ENCODE data around the gene PHYKPL. TPM values are rescaled to one million over a fixed set of nuclear protein-coding genes. Genes with fewer than 3 reads are reported as not detected.

Gene PHYKPL
- total and polyA plus RNA-seq, 9 donors: 31.8 to 93.3 (median 61.6) TPM

GRCh38 chr5:178267876-178268275 lies 35.3 kb upstream of the PHYKPL start:
- Histone ChIP-seq H3K4me1 (ENCODE audit: insufficient read depth) (no peaks in the 10 kb centered on the region), H3K36me3 (no peaks in the 10 kb centered on the region), H3K27me3 (no peaks in the 10 kb centered on the region), H3K4me3 (no peak overlapping the region), H3K27ac (no peak overlapping the region), H3K9me3 (no peaks in the 10 kb centered on the region)
- intact Hi-C loops (cut with DNase I): no loop called here
- TF ChIP-seq EP300 (IDR thresholded peaks at IDR 0.05): no peak
- TF ChIP-seq POLR2A (IDR thresholded peaks at IDR 0.05): no peak
- no peak for TF ChIP-seq CTCF (IDR thresholded peaks at IDR 0.05)
- WGBS, 3 donors: 77 to 86% (median 85%) methylated on average over 10 of the region's 10 CpGs
- DNase-seq: no peak

GRCh38 chr5:178267245-178267644 lies 34.6 kb upstream of the PHYKPL start:
- no peak for DNase-seq
- intact Hi-C loops (cut with DNase I): no loop called here
- Histone ChIP-seq H3K36me3 (no peaks in the 10 kb centered on the region), H3K27ac (no peak overlapping the region), H3K9me3 (no peaks in the 10 kb centered on the region), H3K4me1 (ENCODE audit: insufficient read depth) (no peaks in the 10 kb centered on the region), H3K4me3 (no peak overlapping the region), H3K27me3 (no peaks in the 10 kb centered on the region)
- TF ChIP-seq POLR2A (IDR thresholded peaks at IDR 0.05) (no peak), EP300 (IDR thresholded peaks at IDR 0.05) (no peak), CTCF (IDR thresholded peaks at IDR 0.05) (no peak)
- 48 to 55% (median 53%) methylated on average over 6 of the region's 6 CpGs for whole genome bisulfite sequencing, 3 donors

- Histone ChIP-seq H3K9me3 (no peaks in the 10 kb centered on the region), H3K4me3 (no peak overlapping the region), H3K27me3 (no peaks in the 10 kb centered on the region), H3K27ac (no peak overlapping the region), H3K36me3 (no peaks in the 10 kb centered on the region), H3K4me1 (ENCODE audit: insufficient read depth) (no peaks in the 10 kb centered on the region)
- TF ChIP-seq EP300 (IDR thresholded peaks at IDR 0.05) (no peak), POLR2A (IDR thresholded peaks at IDR 0.05) (no peak), CTCF (IDR thresholded peaks at IDR 0.05) (no peak)
- no peak for DNase-seq
- intact Hi-C loops (cut with DNase I): no loop called here
- 58 to 77% (median 71%) methylated on average over 10 of the region's 10 CpGs for WGBS, 3 donors
Observed at GRCh38 chr5:178266581-178266980, 34.0 kb upstream of the PHYKPL start.

GRCh38 chr5:178265746-178266145 lies 33.1 kb upstream of the PHYKPL start:
- no peaks in the 10 kb centered on the region for H3K27me3 ChIP-seq
- intact Hi-C loops (cut with DNase I): no loop called here
- no peaks in the 10 kb centered on the region for H3K4me1 ChIP-seq (ENCODE audit: insufficient read depth)
- no peak for DNase-seq
- no peaks in the 10 kb centered on the region for H3K9me3 ChIP-seq
- H3K27ac ChIP-seq: no peak overlapping the region
- WGBS, 3 donors: 90 to 94% (median 93%) methylated on average over 7 of the region's 7 CpGs
- no peaks in the 10 kb centered on the region for H3K36me3 ChIP-seq
- TF ChIP-seq CTCF (IDR thresholded peaks at IDR 0.05): no peak
- no peak for TF ChIP-seq EP300 (IDR thresholded peaks at IDR 0.05)
- no peak for TF ChIP-seq POLR2A (IDR thresholded peaks at IDR 0.05)
- H3K4me3 ChIP-seq: no peak overlapping the region

GRCh38 chr5:178264044-178264443 lies 31.4 kb upstream of the PHYKPL start:
- no peak overlapping the region for H3K27ac ChIP-seq
- H3K36me3 ChIP-seq: no peaks in the 10 kb centered on the region
- H3K9me3 ChIP-seq: no peaks in the 10 kb centered on the region
- 85 to 88% (median 88%) methylated on average over 4 of the region's 4 CpGs for WGBS, 3 donors
- TF ChIP-seq CTCF (IDR thresholded peaks at IDR 0.05): no peak
- TF ChIP-seq POLR2A (IDR thresholded peaks at IDR 0.05): no peak
- TF ChIP-seq EP300 (IDR thresholded peaks at IDR 0.05): no peak
- intact Hi-C loops (cut with DNase I): no loop called here
- H3K4me1 ChIP-seq (ENCODE audit: insufficient read depth): no peaks in the 10 kb centered on the region
- DNase-seq: no peak
- no peaks in the 10 kb centered on the region for H3K27me3 ChIP-seq
- H3K4me3 ChIP-seq: no peak overlapping the region
